ENCODE measurements around the gene SLU7. TPM values are rescaled to one million over a fixed set of nuclear protein-coding genes. Genes with fewer than 3 reads are reported as not detected.

SLU7 gene
- total RNA-seq, 1 experiment from 2014 or later = 33.3 TPM

DNA sequence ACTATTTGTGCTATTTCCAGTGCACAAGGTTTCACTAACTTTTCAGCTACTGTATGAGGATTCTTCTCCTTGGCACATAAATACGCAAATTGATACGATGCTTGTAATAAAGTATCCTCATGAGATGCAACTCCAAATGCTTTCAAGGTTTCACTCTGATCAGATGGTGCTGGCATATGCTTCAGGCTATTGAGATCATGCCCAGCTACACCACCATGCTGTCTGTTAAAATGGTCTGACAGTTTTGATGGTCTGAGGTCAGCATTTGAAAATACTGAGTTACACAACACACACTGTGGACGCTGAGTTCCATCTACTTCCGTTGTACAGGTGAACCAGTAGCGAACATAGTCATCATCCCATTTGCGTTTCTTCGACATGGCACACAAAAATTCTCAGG, 23.8 kb downstream of the SLU7 start:
- Histone ChIP-seq H4K5ac (ENCODE audit: insufficient read length, low read depth, low read length) (no peak overlapping the region), H2BK15ac (ENCODE audit: low read depth, low read length) (no peak overlapping the region), H2BK20ac (ENCODE audit: low read depth, low read length, poor library complexity, severe bottlenecking) (no peak overlapping the region), H2AK5ac (ENCODE audit: insufficient read length, low read length) (no peak overlapping the region), H2BK120ac (ENCODE audit: low read depth, low read length, poor library complexity, severe bottlenecking) (no peak overlapping the region), H3K27ac (ENCODE audit: insufficient read length, low read depth, low read length) (no peak overlapping the region), H4K91ac (ENCODE audit: insufficient read length, low read depth, low read length) (no peak overlapping the region), H3K27me3 (ENCODE audit: insufficient read depth, low read length) (no peaks in the 10 kb centered on the region), H4K8ac (replicated peaks; ENCODE audit: insufficient read length, low read depth, low read length) (no peak overlapping the region), H2BK5ac (ENCODE audit: insufficient read length, low read length) (no peak overlapping the region), H3K4ac (ENCODE audit: low read depth, low read length) (no peak overlapping the region), H3K23ac (ENCODE audit: insufficient read length, low read depth, low read length) (no peak overlapping the region), H3K4me1 (ENCODE audit: insufficient read depth, low read length) (no peaks in the 10 kb centered on the region), H3T11ph (ENCODE audit: low read length) (no peak overlapping the region), H3K79me2 (ENCODE audit: insufficient read depth, low read length) (no peaks in the 10 kb centered on the region), H4K20me1 (ENCODE audit: control insufficient read depth, insufficient read depth, insufficient read length) (no peaks in the 10 kb centered on the region), H3K18ac (ENCODE audit: insufficient read length, low read depth, low read length) (no peak overlapping the region), H3K56ac (ENCODE audit: insufficient read length, low read depth, low read length) (no peak overlapping the region), H3K14ac (ENCODE audit: insufficient read depth, low read length) (no peak overlapping the region), H2BK12ac (ENCODE audit: insufficient read length, low read depth, low read length) (no peak overlapping the region), H2AFZ (ENCODE audit: low read length) (no peak overlapping the region), H3K4me2 (ENCODE audit: insufficient read depth, insufficient read length, low read length) (no peak overlapping the region), H3K9me3 (ENCODE audit: control insufficient read depth, low read depth, low read length) (no peaks in the 10 kb centered on the region), H3K9ac (ENCODE audit: extremely low read depth, insufficient read length, low read length) (no peak overlapping the region), H3K79me1 (ENCODE audit: insufficient read depth, low read depth, low read length, poor library complexity, severe bottlenecking) (no peaks in the 10 kb centered on the region), H3K23me2 (ENCODE audit: insufficient read length, low read depth, low read length, poor library complexity, severe bottlenecking) (peaks cover 4% of the 10 kb centered on the region)
- TF ChIP-seq, protein P1, sequence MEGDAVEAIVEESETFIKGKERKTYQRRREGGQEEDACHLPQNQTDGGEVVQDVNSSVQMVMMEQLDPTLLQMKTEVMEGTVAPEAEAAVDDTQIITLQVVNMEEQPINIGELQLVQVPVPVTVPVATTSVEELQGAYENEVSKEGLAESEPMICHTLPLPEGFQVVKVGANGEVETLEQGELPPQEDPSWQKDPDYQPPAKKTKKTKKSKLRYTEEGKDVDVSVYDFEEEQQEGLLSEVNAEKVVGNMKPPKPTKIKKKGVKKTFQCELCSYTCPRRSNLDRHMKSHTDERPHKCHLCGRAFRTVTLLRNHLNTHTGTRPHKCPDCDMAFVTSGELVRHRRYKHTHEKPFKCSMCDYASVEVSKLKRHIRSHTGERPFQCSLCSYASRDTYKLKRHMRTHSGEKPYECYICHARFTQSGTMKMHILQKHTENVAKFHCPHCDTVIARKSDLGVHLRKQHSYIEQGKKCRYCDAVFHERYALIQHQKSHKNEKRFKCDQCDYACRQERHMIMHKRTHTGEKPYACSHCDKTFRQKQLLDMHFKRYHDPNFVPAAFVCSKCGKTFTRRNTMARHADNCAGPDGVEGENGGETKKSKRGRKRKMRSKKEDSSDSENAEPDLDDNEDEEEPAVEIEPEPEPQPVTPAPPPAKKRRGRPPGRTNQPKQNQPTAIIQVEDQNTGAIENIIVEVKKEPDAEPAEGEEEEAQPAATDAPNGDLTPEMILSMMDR (conservative IDR thresholded peaks at IDR 0.05) = no peak
- H3K9me3 Mint-ChIP-seq = no peaks in the 10 kb centered on the region
- H3K27me3 Mint-ChIP-seq (ENCODE audit: low read depth) = no peaks in the 10 kb centered on the region
- no peak overlapping the region for H3K27ac Mint-ChIP-seq
- peaks cover 16 to 20% of the 10 kb centered on the region in 2 experiments for H3K4me1 Mint-ChIP-seq
- DNase-seq = no peak
- H3K4me3 Mint-ChIP-seq = no peak overlapping the region
- H3K36me3 Mint-ChIP-seq (ENCODE audit: insufficient read depth in 1 of 3, low read depth in 3 of 3) = peaks cover 0 to 3% (median 0%) of the 10 kb centered on the region in 3 experiments; a peak in 2 of 7 replicates
- no CpG with 5 or more reads among the region's 7 CpGs for WGBS (ENCODE audit: extremely low coverage, insufficient read length, low lambda C conversion rate)

Measured in H9 (cell line).